Anterior cingulate cortex (tissue), 58 donors: Measurements from ENCODE around the gene CNTNAP2.
A peak's percentile ranks its signal among the peaks of the same experiment; 100 is the strongest.
"Not testable (repeated sequence)": the region's sequence is repeated elsewhere in the genome, so short reads cannot be mapped to it uniquely, and the experiment has no call there.

ENCODE experiments used
- DNase-seq, 58 donors: peaks; one replicate each; lab custom pipeline; 2025; lab: John Stamatoyannopoulos, UW

The CNTNAP2 gene

GRCh38 chr7:147569116-147569913 is 1452.7 kb downstream of the CNTNAP2 start:
- no peak for DNase-seq

GRCh38 chr7:147570390-147570789 is 1453.8 kb downstream of the CNTNAP2 start:
- DNase-seq: no peak

- no peak for DNase-seq
Observed at GRCh38 chr7:147571436-147572185, 1455.0 kb downstream of the CNTNAP2 start.

GRCh38 chr7:147578196-147578595 is 1461.6 kb downstream of the CNTNAP2 start:
- no peak for DNase-seq

- no peak for DNase-seq
Observed at GRCh38 chr7:147579148-147579547, 1462.5 kb downstream of the CNTNAP2 start.

- no peak for DNase-seq
Observed at GRCh38 chr7:147584771-147585193, 1468.2 kb downstream of the CNTNAP2 start.

- no peak for DNase-seq
Observed at GRCh38 chr7:147586110-147586509, 1469.5 kb downstream of the CNTNAP2 start.

- no peak for DNase-seq
Observed at GRCh38 chr7:147586526-147586925, 1469.9 kb downstream of the CNTNAP2 start.

- DNase-seq: peak in 1 of 58 donors; percentile 32
Observed at GRCh38 chr7:147593271-147594057, 1476.9 kb downstream of the CNTNAP2 start.

GRCh38 chr7:147595042-147595441 is 1478.4 kb downstream of the CNTNAP2 start:
- DNase-seq: no peak

- DNase-seq: not testable (repeated sequence)
Observed at GRCh38 chr7:147598687-147599086, 1482.1 kb downstream of the CNTNAP2 start.

GRCh38 chr7:147605323-147605722 is 1488.7 kb downstream of the CNTNAP2 start:
- DNase-seq: no peak

- DNase-seq: no peak
Observed at GRCh38 chr7:147607157-147607800, 1490.7 kb downstream of the CNTNAP2 start.

GRCh38 chr7:147611431-147611830 is 1494.8 kb downstream of the CNTNAP2 start:
- DNase-seq: peak in 1 of 58 donors; percentile 4

- no peak for DNase-seq
Observed at GRCh38 chr7:147635288-147635687, 1518.7 kb downstream of the CNTNAP2 start.

GRCh38 chr7:147636553-147636952 is 1520.0 kb downstream of the CNTNAP2 start:
- DNase-seq: no peak

- DNase-seq: no peak
Observed at GRCh38 chr7:147638566-147638965, 1522.0 kb downstream of the CNTNAP2 start.

GRCh38 chr7:147639037-147639436 is 1522.4 kb downstream of the CNTNAP2 start:
- DNase-seq: peak in 13 of 58 donors; percentile 4 to 33 (median 9)

- DNase-seq: no peak
Observed at GRCh38 chr7:147639751-147640150, 1523.2 kb downstream of the CNTNAP2 start.

GRCh38 chr7:147640821-147641220 is 1524.2 kb downstream of the CNTNAP2 start:
- no peak for DNase-seq
